Esophagus muscularis mucosa (tissue), 4 donors: ENCODE measurements around the gene CPLX1. TPM values are rescaled to one million over a fixed set of nuclear protein-coding genes. Genes with fewer than 3 reads are reported as not detected.

Source experiments
- DNase-seq: peaks from one replicate; pipeline ENCODE4 v3.0.0-alpha.2; 2017; ENCODE audit errors: extremely low spot score
- H3K27ac ChIP-seq, 4 donors: fragments of 200-600 bp; sonication (generic); replicated peaks in 1 of 4; 1 replicate in 3 of 4; 2 replicates in 1 of 4; pipeline ENCODE4 v1.5.1; 2016 to 2019; ENCODE audit warnings: mild to moderate bottlenecking in 1 of 4
- H3K27me3 ChIP-seq, 4 donors: fragments of 200-600 bp; sonication (generic); one replicate each; pipeline versions ENCODE4 v1.5.1 to v1.6.0; 2016 to 2019
- H3K36me3 ChIP-seq, 4 donors: fragments of 200-600 bp; sonication (generic); one replicate each; pipeline ENCODE4 v1.5.1; 2016 to 2019
- H3K4me1 ChIP-seq, 4 donors: fragments of 200-600 bp; sonication (generic); one replicate each; pipeline ENCODE4 v1.5.1; 2016 to 2019
- H3K4me3 ChIP-seq, 4 donors: fragments of 200-600 bp; sonication (generic); 1 replicate in 2 of 4; 2 replicates in 2 of 4; pipeline ENCODE4 v1.5.1; 2016 to 2019; ENCODE audit warnings: mild to moderate bottlenecking in 4 of 4, moderate library complexity in 1 of 4
- H3K9me3 ChIP-seq, 4 donors: fragments of 200-600 bp; sonication (generic); 1 replicate in 3 of 4; 2 replicates in 1 of 4; pipeline ENCODE4 v1.5.1; 2016 to 2019
- EP300 ChIP-seq: sonication (generic); formaldehyde crosslinking; IDR thresholded peaks from one replicate; pipeline ENCODE4 v1.6.1; 2017; ENCODE audit warnings: antibody characterized with exemption
- POLR2A ChIP-seq: fragments of 450-650 bp; IDR thresholded peaks from one replicate; pipeline ENCODE4 v1.6.1; 2017; ENCODE audit warnings: antibody characterized with exemption, moderate library complexity, mild to moderate bottlenecking, low read depth
- POLR2AphosphoS5 ChIP-seq, 2 donors: sonication (generic); formaldehyde crosslinking; IDR thresholded peaks; one replicate each; pipeline ENCODE4 v1.6.1; 2017; ENCODE audit warnings: antibody characterized with exemption in 2 of 2
- WGBS: methylation state at CpG from one replicate; pipeline ENCODE4 v1.1.5; 2018; 5-methylcytosine and 5-hydroxymethylcytosine counted together
- intact Hi-C: fragments of 100-400 bp; cut with DNase I; formaldehyde crosslinking; loops from one replicate; pipeline ENCODE4 v1.15.1; 2023
- total RNA-seq, 4 donors: library from RNA; depleted of rRNA; stranded (reverse); fragments of >200 nt; gene quantifications; one replicate each; pipeline versions ENCODE4 v1.1.0 to v1.2.1, GENCODE V29; 2016
- TF ChIP-seq, protein P1 (sequence below), 3 experiments: fragments of 200-600 bp in 2 of 3; fragments of 450-650 bp in 1 of 3; sonication (generic) in 2 of 3; IDR thresholded peaks; one replicate each; pipeline ENCODE4 v1.5.1; 2017 to 2019; ENCODE audit warnings: antibody characterized with exemption in 3 of 3, mild to moderate bottlenecking in 2 of 3, moderate library complexity in 1 of 3

The CPLX1 gene
- total RNA-seq, 4 donors from 2014 or later, result 1.1 to 1.6 (median 1.3) TPM

DNA sequence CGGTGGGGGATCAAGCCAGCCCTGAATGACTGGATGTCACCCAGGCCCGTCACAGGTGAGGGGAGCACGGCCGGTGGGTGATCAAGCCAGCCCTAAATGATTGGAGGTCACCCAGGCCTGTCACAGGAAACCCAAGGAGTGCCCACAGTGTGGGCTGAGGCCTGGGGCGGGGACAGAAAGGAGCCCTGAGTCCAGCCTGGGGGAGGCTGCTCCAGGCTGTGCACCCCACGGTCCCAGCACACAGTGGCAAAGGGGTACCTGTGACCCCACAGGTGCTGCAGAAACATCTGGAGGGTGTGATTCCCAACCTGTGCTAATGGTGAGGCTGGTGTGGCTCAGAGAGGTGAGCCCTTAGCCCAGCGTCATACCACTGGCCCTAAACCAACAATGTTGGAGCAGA is 6.2 kb upstream of the CPLX1 start:
- no peak for DNase-seq

DNA sequence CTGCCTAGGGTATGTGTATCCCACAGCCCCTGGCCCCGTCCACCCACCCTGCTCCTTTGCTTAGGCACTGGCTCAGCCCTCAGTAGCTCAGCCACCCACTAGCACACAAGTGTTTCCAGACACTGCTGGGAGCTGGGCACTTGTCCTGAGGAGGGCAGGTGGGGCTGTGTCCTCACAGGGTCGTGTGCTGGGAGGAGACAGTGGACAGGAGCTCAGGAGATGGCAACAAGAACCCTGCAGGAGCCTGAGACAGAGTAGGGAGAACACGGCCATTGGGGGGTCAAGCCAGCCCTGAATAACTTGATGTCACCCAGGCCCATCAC is 5.5 kb upstream of the CPLX1 start:
- DNase-seq, result no peak
- intact Hi-C loops, result no loop called here
- Histone ChIP-seq H3K4me1 (peaks cover 9 to 11% (median 10%) of the 10 kb centered on the region in 4 donors), H3K9me3 (peaks cover 0 to 22% (median 10%) of the 10 kb centered on the region in 4 donors), H3K27ac (no peak overlapping the region), H3K27me3 (peaks cover 0 to 72% (median 24%) of the 10 kb centered on the region in 4 donors), H3K36me3 (no peaks in the 10 kb centered on the region), H3K4me3 (no peak overlapping the region)
- WGBS, result no CpG with 5 or more reads among the region's 3 CpGs
- TF ChIP-seq, protein P1, sequence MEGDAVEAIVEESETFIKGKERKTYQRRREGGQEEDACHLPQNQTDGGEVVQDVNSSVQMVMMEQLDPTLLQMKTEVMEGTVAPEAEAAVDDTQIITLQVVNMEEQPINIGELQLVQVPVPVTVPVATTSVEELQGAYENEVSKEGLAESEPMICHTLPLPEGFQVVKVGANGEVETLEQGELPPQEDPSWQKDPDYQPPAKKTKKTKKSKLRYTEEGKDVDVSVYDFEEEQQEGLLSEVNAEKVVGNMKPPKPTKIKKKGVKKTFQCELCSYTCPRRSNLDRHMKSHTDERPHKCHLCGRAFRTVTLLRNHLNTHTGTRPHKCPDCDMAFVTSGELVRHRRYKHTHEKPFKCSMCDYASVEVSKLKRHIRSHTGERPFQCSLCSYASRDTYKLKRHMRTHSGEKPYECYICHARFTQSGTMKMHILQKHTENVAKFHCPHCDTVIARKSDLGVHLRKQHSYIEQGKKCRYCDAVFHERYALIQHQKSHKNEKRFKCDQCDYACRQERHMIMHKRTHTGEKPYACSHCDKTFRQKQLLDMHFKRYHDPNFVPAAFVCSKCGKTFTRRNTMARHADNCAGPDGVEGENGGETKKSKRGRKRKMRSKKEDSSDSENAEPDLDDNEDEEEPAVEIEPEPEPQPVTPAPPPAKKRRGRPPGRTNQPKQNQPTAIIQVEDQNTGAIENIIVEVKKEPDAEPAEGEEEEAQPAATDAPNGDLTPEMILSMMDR (IDR thresholded peaks at IDR 0.05), result no peak
- TF ChIP-seq EP300, result no peak
- no peak for TF ChIP-seq POLR2A
- no peak for TF ChIP-seq POLR2AphosphoS5 (IDR thresholded peaks at IDR 0.05)

More for the DNA sequence above, 6.2 kb upstream of the CPLX1 start:
- WGBS, result 94% methylated on average over 4 of the region's 7 CpGs
- peaks cover 0 to 65% (median 17%) of the 10 kb centered on the region in 4 donors for H3K27me3 ChIP-seq
- H3K27ac ChIP-seq, result no peak overlapping the region
- H3K4me3 ChIP-seq, result no peak overlapping the region
- TF ChIP-seq, protein P1 (IDR thresholded peaks at IDR 0.05), result no peak
- no peak for TF ChIP-seq POLR2A
- no peak for TF ChIP-seq POLR2AphosphoS5 (IDR thresholded peaks at IDR 0.05)
- TF ChIP-seq EP300, result no peak
- intact Hi-C loops, result no loop called here
- peaks cover 2 to 4% (median 3%) of the 10 kb centered on the region in 4 donors for H3K4me1 ChIP-seq
- H3K36me3 ChIP-seq, result no peaks in the 10 kb centered on the region
- peaks cover 0 to 29% (median 16%) of the 10 kb centered on the region in 4 donors for H3K9me3 ChIP-seq

DNA sequence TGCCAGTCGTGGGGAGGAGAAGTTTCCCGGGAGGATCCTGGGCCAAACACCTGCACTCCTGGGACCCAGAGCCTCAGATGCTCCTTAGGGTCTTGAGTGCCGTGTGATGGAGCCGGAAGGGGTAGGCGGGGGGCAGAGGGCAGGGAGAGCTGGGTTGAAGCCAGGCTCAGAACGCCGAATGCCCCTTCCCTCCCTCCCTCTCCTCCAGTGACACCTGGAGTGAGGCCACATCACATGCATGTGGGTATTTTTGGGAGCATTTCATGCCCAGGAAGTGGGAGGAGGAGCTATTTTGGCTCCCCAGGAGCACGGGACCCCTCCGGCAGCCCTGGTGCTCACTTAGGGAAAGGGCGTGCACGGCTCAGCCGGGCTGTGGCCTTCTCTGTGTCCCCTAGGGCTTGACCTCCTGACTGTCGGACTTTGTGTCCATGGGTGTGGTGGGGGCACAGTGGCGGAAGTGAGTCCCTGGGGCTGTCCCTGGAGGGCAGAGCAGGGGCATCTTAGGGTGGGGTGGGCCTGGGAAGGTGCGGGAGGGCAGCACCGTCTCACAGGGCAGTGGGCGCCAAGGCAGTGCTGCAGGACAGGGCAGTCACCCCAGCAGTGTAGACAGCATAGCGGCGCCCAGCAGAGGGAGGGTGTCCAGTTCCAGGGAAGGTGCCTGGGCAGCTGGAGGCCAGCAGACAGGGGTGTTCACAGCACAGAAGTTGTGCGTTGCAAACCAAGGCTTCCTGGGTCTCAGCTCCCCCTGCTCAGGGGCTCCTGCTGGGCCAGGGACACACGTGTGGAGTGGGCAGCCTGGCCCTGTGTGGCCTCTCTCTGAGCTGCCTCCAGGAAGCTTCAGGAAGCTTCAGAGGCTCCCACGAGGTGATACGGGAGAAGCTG is 4.9 kb upstream of the CPLX1 start:
- DNase-seq, result no peak
- WGBS, result 76% methylated on average over 15 of the region's 23 CpGs
- no peak overlapping the region for H3K27ac ChIP-seq

DNA sequence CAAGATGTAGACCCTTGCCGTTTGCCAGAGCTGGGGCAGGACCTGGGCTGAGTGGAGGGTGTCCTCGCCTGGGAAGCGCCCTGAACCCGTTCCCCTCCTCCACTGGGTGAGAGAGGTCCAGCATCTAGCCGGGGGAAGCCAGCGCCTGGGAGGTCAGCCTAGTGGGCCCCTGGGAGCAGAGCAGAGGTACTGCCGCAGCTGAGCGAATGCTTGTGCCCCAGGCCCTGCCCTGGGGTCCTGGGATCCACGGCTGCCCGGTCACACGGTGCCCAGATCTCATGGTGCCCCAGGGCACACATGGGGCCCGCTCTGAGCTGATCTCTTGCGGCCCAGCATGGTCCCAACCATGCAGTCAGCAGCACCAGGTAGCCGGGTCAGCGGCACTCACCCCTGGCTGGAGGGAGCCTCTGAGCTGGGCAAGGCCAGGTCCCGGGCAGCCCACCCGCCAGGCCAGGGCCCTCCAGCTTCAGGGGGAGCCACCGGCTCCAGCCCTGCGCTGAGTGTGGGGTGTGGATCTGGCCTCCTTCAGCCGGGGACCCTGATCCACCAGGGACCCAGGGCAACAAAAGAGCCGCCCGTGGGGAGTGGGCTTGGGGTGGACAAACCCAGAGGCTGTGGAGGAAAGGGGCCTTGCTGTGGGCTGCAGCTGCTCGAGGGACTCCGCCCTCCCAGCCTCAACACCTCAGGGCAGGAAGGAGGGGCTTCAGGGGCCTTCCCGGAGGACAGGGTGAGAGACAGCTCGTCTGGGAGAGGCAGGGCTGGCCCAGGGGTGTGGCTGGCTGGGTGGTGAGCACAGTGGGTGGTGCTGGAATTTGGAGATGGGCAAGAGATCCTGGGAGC is 4.1 kb upstream of the CPLX1 start:
- intact Hi-C loops, result no loop called here
- Histone ChIP-seq H3K4me3 (no peak overlapping the region), H3K4me1 (peaks cover 16 to 22% (median 20%) of the 10 kb centered on the region in 4 donors), H3K27ac (no peak overlapping the region), H3K36me3 (no peaks in the 10 kb centered on the region), H3K27me3 (peaks cover 0 to 84% (median 32%) of the 10 kb centered on the region in 4 donors), H3K9me3 (peaks cover 0 to 17% (median 8%) of the 10 kb centered on the region in 4 donors)
- 54% methylated on average over 10 of the region's 26 CpGs for WGBS
- DNase-seq, result no peak
- TF ChIP-seq POLR2AphosphoS5 (IDR thresholded peaks at IDR 0.05) (no peak), POLR2A (no peak)
- TF ChIP-seq, protein P1 (IDR thresholded peaks at IDR 0.05), result no peak

More for the DNA sequence above, 4.9 kb upstream of the CPLX1 start:
- Histone ChIP-seq H3K36me3 (no peaks in the 10 kb centered on the region), H3K4me1 (peaks cover 11 to 13% (median 11%) of the 10 kb centered on the region in 4 donors), H3K9me3 (peaks cover 0 to 17% (median 10%) of the 10 kb centered on the region in 4 donors), H3K27me3 (peaks cover 0 to 75% (median 25%) of the 10 kb centered on the region in 4 donors), H3K4me3 (no peak overlapping the region)
- TF ChIP-seq, protein P1 (IDR thresholded peaks at IDR 0.05), result no peak
- TF ChIP-seq EP300 (no peak), POLR2AphosphoS5 (IDR thresholded peaks at IDR 0.05) (no peak), POLR2A (no peak)
- intact Hi-C loops, result no loop called here
